Neural cell (in vitro differentiated cells): Measurements from ENCODE around the gene ANKRD45.

Experiments used
- CTCF ChIP-seq: fragments of 450-650 bp; IDR thresholded peaks from 2 replicates; pipeline ENCODE4 v1.5.1; 2014; ENCODE audit warnings: antibody characterized with exemption, mild to moderate bottlenecking, moderate library complexity; ENCODE audit not compliant: poor library complexity, severe bottlenecking
- EP300 ChIP-seq: fragments of 450-650 bp; conservative IDR thresholded peaks from 2 replicates; pipeline ENCODE4 v1.6.1; 2014; ENCODE audit warnings: antibody characterized with exemption, mild to moderate bottlenecking, moderate library complexity; ENCODE audit not compliant: poor library complexity, severe bottlenecking
- EZH2 ChIP-seq: fragments of 200-600, 300-800 bp; shearing (Covaris generic), sonication (generic); IDR thresholded peaks from 2 replicates; pipeline ENCODE4 v1.6.1; 2014; ENCODE audit warnings: antibody characterized with exemption, low read length, borderline replicate concordance, mild to moderate bottlenecking; ENCODE audit not compliant: insufficient read depth, poor library complexity, severe bottlenecking
- MXI1 ChIP-seq: fragments of 450-650 bp; conservative IDR thresholded peaks from 2 replicates; pipeline ENCODE4 v1.6.1; 2014; ENCODE audit warnings: antibody characterized with exemption, mild to moderate bottlenecking; ENCODE audit not compliant: poor library complexity, severe bottlenecking
- POLR2AphosphoS5 ChIP-seq: IDR thresholded peaks from 2 replicates; pipeline ENCODE4 v1.6.1; 2012
- RAD21 ChIP-seq: fragments of 450-650 bp; conservative IDR thresholded peaks from 2 replicates; pipeline ENCODE4 v1.6.1; 2014; ENCODE audit warnings: antibody characterized with exemption, mild to moderate bottlenecking, moderate library complexity
- SMC3 ChIP-seq: fragments of 450-650 bp; conservative IDR thresholded peaks from 2 replicates; pipeline ENCODE4 v1.6.1; 2014; ENCODE audit warnings: antibody characterized with exemption, mild to moderate bottlenecking, moderate library complexity; ENCODE audit not compliant: poor library complexity
- TAF1 ChIP-seq: IDR thresholded peaks from 2 replicates; pipeline ENCODE4 v1.6.1; 2012; ENCODE audit warnings: low read depth
- TF ChIP-seq, protein P1 (sequence below): IDR thresholded peaks from 2 replicates; pipeline ENCODE4 v1.6.1; 2012; ENCODE audit warnings: borderline replicate concordance

GRCh38 chr1:173638043-173639021 is 31.3 kb downstream of the ANKRD45 start:
- TF ChIP-seq CTCF (no peak), POLR2AphosphoS5 (no peak), EP300 (no peak), MXI1 (no peak), EZH2 (no peak), SMC3 (no peak), TAF1 (no peak), RAD21 (no peak)
- TF ChIP-seq, protein P1, sequence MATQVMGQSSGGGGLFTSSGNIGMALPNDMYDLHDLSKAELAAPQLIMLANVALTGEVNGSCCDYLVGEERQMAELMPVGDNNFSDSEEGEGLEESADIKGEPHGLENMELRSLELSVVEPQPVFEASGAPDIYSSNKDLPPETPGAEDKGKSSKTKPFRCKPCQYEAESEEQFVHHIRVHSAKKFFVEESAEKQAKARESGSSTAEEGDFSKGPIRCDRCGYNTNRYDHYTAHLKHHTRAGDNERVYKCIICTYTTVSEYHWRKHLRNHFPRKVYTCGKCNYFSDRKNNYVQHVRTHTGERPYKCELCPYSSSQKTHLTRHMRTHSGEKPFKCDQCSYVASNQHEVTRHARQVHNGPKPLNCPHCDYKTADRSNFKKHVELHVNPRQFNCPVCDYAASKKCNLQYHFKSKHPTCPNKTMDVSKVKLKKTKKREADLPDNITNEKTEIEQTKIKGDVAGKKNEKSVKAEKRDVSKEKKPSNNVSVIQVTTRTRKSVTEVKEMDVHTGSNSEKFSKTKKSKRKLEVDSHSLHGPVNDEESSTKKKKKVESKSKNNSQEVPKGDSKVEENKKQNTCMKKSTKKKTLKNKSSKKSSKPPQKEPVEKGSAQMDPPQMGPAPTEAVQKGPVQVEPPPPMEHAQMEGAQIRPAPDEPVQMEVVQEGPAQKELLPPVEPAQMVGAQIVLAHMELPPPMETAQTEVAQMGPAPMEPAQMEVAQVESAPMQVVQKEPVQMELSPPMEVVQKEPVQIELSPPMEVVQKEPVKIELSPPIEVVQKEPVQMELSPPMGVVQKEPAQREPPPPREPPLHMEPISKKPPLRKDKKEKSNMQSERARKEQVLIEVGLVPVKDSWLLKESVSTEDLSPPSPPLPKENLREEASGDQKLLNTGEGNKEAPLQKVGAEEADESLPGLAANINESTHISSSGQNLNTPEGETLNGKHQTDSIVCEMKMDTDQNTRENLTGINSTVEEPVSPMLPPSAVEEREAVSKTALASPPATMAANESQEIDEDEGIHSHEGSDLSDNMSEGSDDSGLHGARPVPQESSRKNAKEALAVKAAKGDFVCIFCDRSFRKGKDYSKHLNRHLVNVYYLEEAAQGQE = no peak
